HepG2 (cell line): ENCODE data around the gene TMEM62. TPM values are rescaled to one million over a fixed set of nuclear protein-coding genes. Genes with fewer than 3 reads are reported as not detected.

ENCODE experiments used
- CCDC6 ChIP-seq: sonication (generic); formaldehyde crosslinking; IDR thresholded peaks from 2 replicates; pipeline ENCODE4 v1.8.1; 2022; ENCODE audit warnings: mild to moderate bottlenecking, missing genetic modification reagents, moderate library complexity
- CHD2 ChIP-seq: IDR thresholded peaks from 2 replicates; pipeline ENCODE4 v1.6.1; 2011; ENCODE audit warnings: low read depth, low read length, improper control_type of control experiment
- ELF3 ChIP-seq: IDR thresholded peaks from 2 replicates; pipeline ENCODE4 v1.6.1; 2016; ENCODE audit warnings: missing genetic modification reagents, missing compliant biosample characterization
- GTF2F1 ChIP-seq: fragments of 150-350 bp; IDR thresholded peaks from 2 replicates; pipeline ENCODE4 v1.6.1; 2014; ENCODE audit warnings: low read length
- HDAC1 ChIP-seq: sonication (generic); formaldehyde crosslinking; IDR thresholded peaks from 2 replicates; pipeline ENCODE4 v1.5.1; 2020; ENCODE audit warnings: mild to moderate bottlenecking, missing genetic modification reagents
- MAX ChIP-seq: IDR thresholded peaks from 2 replicates; pipeline ENCODE4 v1.6.1; 2012; ENCODE audit warnings: inconsistent platforms
- MIXL1 ChIP-seq: IDR thresholded peaks from 2 replicates; pipeline ENCODE4 v1.6.1; 2016
- NFIB ChIP-seq: sonication (generic); formaldehyde crosslinking; IDR thresholded peaks from 2 replicates; pipeline ENCODE4 v1.9.0; 2021; ENCODE audit warnings: missing genetic modification reagents, mild to moderate bottlenecking, borderline replicate concordance
- NR0B2 ChIP-seq: sonication (generic); formaldehyde crosslinking; IDR thresholded peaks from 2 replicates; pipeline ENCODE4 v1.4.0; 2020; ENCODE audit warnings: mild to moderate bottlenecking, missing genetic modification reagents
- POLR2AphosphoS2 ChIP-seq: IDR thresholded peaks from 2 replicates; pipeline ENCODE4 v1.6.1; 2011; ENCODE audit warnings: low read depth, low read length, improper control_type of control experiment
- RAD51 ChIP-seq: fragments of 450-650 bp; IDR thresholded peaks from 2 replicates; pipeline ENCODE4 v1.6.1; 2016; ENCODE audit warnings: borderline replicate concordance
- RBFOX2 ChIP-seq: fragments of 200-400 bp; formaldehyde crosslinking; IDR thresholded peaks from 2 replicates; pipeline ENCODE4 v1.6.1; 2017; ENCODE audit warnings: low read depth, mild to moderate bottlenecking, low read length
- RXRB ChIP-seq: IDR thresholded peaks from 2 replicates; pipeline ENCODE4 v1.6.1; 2016; ENCODE audit warnings: borderline replicate concordance, missing genetic modification reagents, missing compliant biosample characterization
- SAFB2 ChIP-seq: sonication (generic); formaldehyde crosslinking; IDR thresholded peaks from 2 replicates; pipeline ENCODE4 v1.5.1; 2020; ENCODE audit warnings: missing genetic modification reagents, low read depth, mild to moderate bottlenecking, borderline replicate concordance
- TFAP4 ChIP-seq: sonication (generic); IDR thresholded peaks from 2 replicates; pipeline ENCODE4 v1.6.1; 2016; ENCODE audit warnings: low read depth, borderline replicate concordance
- TOE1 ChIP-seq: sonication (generic); formaldehyde crosslinking; IDR thresholded peaks from 2 replicates; pipeline ENCODE4 v1.4.0; 2020; ENCODE audit warnings: mild to moderate bottlenecking, missing genetic modification reagents
- ZNF451 ChIP-seq: sonication (generic); formaldehyde crosslinking; IDR thresholded peaks from 2 replicates; pipeline ENCODE4 v1.5.0; 2020; ENCODE audit warnings: mild to moderate bottlenecking, missing genetic modification reagents
- ZNF724P ChIP-seq: sonication (generic); formaldehyde crosslinking; IDR thresholded peaks from 2 replicates; pipeline ENCODE4 v1.8.0; 2022; ENCODE audit warnings: missing genetic modification reagents, borderline replicate concordance
- ZNF788 ChIP-seq: sonication (generic); formaldehyde crosslinking; IDR thresholded peaks from 2 replicates; pipeline ENCODE4 v1.5.0; 2020; ENCODE audit warnings: mild to moderate bottlenecking, missing genetic modification reagents, borderline replicate concordance
- polyA plus RNA-seq, 8 experiments: library from polyadenylated mRNA; depleted of rRNA in 3 of 8; stranded (reverse) in 7 of 8; unstranded in 1 of 8; fragments of >200 nt; fragmentation: Illumina TruSeq in 4 of 8; extraction: Trizol in 4 of 8; gene quantifications; 2 replicates each; pipeline versions ENCODE4 v1.2.1 to v1.2.3, GENCODE V29; 2011 to 2016; ENCODE audit warnings: low read depth in 4 of 8, missing spikeins in 1 of 8, mixed read lengths in 1 of 8; ENCODE audit not compliant: insufficient read depth in 1 of 8
- total RNA-seq, 5 experiments: library from RNA; depleted of rRNA; stranded (reverse); fragments of >200 nt; fragmentation: Illumina TruSeq; extraction: Trizol; gene quantifications; 2 replicates each; pipeline ENCODE4 v1.2.3, GENCODE V29; 2016; ENCODE audit warnings: low read depth in 1 of 5
- TF ChIP-seq, protein P1 (sequence below): sonication (generic); formaldehyde crosslinking; conservative IDR thresholded peaks from 2 replicates; pipeline ENCODE4 v1.8.1; 2023; ENCODE audit warnings: missing genetic modification reagents
- TF ChIP-seq, protein P2 (sequence below): IDR thresholded peaks from 2 replicates; pipeline ENCODE4 v1.6.1; 2018; ENCODE audit warnings: missing genetic modification reagents, mild to moderate bottlenecking, missing compliant biosample characterization
- TF ChIP-seq, protein P3 (sequence below): sonication (generic); formaldehyde crosslinking; IDR thresholded peaks from 2 replicates; pipeline ENCODE4 v1.4.0; 2020; ENCODE audit warnings: missing genetic modification reagents, borderline replicate concordance
- TF ChIP-seq, protein P4 (sequence below): sonication (generic); formaldehyde crosslinking; IDR thresholded peaks from 2 replicates; pipeline ENCODE4 v1.5.0; 2020; ENCODE audit warnings: missing genetic modification reagents

TMEM62 gene
- total and polyA plus RNA-seq, 2 of the 13 experiments (the other 11 are each of a cell fraction or from before 2014, with no cell fraction given), result 14.2 to 20.9 TPM

- TF ChIP-seq POLR2AphosphoS2, result no peak
- 0 out of 2 replicates have a peak, but pooled peaks have one; percentile 31 for TF ChIP-seq MIXL1 (CRISPR knock-in tag)
- TF ChIP-seq, protein P1, sequence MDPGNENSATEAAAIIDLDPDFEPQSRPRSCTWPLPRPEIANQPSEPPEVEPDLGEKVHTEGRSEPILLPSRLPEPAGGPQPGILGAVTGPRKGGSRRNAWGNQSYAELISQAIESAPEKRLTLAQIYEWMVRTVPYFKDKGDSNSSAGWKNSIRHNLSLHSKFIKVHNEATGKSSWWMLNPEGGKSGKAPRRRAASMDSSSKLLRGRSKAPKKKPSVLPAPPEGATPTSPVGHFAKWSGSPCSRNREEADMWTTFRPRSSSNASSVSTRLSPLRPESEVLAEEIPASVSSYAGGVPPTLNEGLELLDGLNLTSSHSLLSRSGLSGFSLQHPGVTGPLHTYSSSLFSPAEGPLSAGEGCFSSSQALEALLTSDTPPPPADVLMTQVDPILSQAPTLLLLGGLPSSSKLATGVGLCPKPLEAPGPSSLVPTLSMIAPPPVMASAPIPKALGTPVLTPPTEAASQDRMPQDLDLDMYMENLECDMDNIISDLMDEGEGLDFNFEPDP, result 0 out of 2 replicates have a peak, but pooled peaks have one; percentile 39
- no peak; the same call in 1 of the 2 replicates for TF ChIP-seq SAFB2
- TF ChIP-seq ZNF451, result no peak
- no peak for TF ChIP-seq TFAP4
- TF ChIP-seq, protein P2, sequence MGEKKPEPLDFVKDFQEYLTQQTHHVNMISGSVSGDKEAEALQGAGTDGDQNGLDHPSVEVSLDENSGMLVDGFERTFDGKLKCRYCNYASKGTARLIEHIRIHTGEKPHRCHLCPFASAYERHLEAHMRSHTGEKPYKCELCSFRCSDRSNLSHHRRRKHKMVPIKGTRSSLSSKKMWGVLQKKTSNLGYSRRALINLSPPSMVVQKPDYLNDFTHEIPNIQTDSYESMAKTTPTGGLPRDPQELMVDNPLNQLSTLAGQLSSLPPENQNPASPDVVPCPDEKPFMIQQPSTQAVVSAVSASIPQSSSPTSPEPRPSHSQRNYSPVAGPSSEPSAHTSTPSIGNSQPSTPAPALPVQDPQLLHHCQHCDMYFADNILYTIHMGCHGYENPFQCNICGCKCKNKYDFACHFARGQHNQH (CRISPR knock-in tag), result peak; percentile 71
- TF ChIP-seq NR0B2 (CRISPR knock-in tag), result peak; percentile 15; the same call in 1 of the 2 replicates
- TF ChIP-seq ELF3 (CRISPR knock-in tag), result peak; percentile 91
- TF ChIP-seq, protein P3, sequence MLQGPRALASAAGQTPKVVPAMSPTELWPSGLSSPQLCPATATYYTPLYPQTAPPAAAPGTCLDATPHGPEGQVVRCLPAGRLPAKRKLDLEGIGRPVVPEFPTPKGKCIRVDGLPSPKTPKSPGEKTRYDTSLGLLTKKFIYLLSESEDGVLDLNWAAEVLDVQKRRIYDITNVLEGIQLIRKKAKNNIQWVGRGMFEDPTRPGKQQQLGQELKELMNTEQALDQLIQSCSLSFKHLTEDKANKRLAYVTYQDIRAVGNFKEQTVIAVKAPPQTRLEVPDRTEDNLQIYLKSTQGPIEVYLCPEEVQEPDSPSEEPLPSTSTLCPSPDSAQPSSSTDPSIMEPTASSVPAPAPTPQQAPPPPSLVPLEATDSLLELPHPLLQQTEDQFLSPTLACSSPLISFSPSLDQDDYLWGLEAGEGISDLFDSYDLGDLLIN (CRISPR knock-in tag), result no peak
- no peak for TF ChIP-seq ZNF724P (CRISPR knock-in tag)
- TF ChIP-seq RXRB, result peak; percentile 40; the same call in 1 of the 2 replicates
- no peak for TF ChIP-seq NFIB (CRISPR knock-in tag)
- TF ChIP-seq GTF2F1, result 0 out of 2 replicates have a peak, but pooled peaks have one; percentile 20
- TF ChIP-seq HDAC1 (CRISPR knock-in tag), result peak; percentile 94
- TF ChIP-seq RBFOX2, result peak; percentile 55
- peak; percentile 65; the same call in 1 of the 2 replicates for TF ChIP-seq MAX
- TF ChIP-seq CHD2, result no peak
- no peak for TF ChIP-seq CCDC6
- peak; percentile 61; the same call in 1 of the 2 replicates for TF ChIP-seq ZNF788 (CRISPR knock-in tag)
- TF ChIP-seq, protein P4, sequence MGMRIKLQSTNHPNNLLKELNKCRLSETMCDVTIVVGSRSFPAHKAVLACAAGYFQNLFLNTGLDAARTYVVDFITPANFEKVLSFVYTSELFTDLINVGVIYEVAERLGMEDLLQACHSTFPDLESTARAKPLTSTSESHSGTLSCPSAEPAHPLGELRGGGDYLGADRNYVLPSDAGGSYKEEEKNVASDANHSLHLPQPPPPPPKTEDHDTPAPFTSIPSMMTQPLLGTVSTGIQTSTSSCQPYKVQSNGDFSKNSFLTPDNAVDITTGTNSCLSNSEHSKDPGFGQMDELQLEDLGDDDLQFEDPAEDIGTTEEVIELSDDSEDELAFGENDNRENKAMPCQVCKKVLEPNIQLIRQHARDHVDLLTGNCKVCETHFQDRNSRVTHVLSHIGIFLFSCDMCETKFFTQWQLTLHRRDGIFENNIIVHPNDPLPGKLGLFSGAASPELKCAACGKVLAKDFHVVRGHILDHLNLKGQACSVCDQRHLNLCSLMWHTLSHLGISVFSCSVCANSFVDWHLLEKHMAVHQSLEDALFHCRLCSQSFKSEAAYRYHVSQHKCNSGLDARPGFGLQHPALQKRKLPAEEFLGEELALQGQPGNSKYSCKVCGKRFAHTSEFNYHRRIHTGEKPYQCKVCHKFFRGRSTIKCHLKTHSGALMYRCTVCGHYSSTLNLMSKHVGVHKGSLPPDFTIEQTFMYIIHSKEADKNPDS (CRISPR knock-in tag), result no peak
- no peak for TF ChIP-seq RAD51
- TF ChIP-seq TOE1 (CRISPR knock-in tag), result no peak
Observed at GRCh38 chr15:43105778-43106485, 27.5 kb upstream of the TMEM62 start, which contains the start of gene UBR1 (continued).
